Measurements from ENCODE around the gene PACSIN1.

The PACSIN1 gene

GRCh38 chr6:34569361-34569973 lies 103.6 kb downstream of the PACSIN1 start:
- Histone ChIP-seq H3K36me3 (ENCODE audit: control insufficient read depth, insufficient read depth, low read length) (no peaks in the 10 kb centered on the region), H3K27ac (ENCODE audit: low read depth, low read length, severe bottlenecking) (no peak overlapping the region), H3K4me3 (ENCODE audit: extremely low read depth, insufficient read depth, low read length, poor library complexity, severe bottlenecking) (no peak overlapping the region), H3K4me1 (ENCODE audit: control insufficient read depth, insufficient read depth, low read length, poor library complexity, severe bottlenecking) (peaks cover 7% of the 10 kb centered on the region), H3K9me3 (ENCODE audit: control insufficient read depth, low read length) (no peaks in the 10 kb centered on the region)
- WGBS, 2 experiments (ENCODE audit: insufficient coverage in 2 of 2) = 75 to 87% methylated on average over 2 of the region's 5 CpGs

DNA sequence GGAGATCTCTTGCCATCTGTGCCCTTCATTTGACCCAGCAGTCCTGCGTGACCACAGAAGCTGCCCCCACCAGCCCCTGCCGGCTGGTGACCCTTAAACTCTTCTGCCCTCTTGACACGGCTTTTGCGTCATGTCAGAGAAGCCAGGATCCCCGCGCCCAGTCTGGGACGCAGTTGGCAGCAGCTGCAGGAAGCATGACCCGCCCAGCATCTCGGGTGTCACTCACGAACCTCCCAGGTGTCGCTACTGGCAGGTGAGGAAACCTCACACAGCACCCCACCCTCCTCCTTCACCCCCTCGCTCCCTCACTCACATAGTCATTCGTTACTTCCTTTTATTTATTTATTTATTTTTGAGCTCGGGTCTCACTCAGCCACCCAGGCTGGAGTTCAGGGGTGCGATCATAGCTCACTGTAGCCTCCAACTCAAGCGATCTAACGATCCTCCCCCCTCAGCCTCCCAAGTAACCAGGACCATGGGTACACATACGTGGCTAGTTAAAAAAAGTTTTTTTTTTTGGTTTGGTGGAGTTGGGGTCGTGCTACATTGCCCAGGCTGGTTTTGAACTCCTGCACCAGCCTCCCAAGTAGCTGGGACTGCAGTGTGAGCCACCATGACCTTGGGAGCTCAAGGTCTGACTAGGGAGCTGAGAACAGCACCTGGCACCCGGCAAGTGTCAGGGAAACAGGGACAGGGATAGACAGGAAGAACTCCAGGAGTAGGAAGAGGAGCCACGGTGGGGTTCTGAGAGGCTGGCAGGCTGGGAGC lies 104.4 kb downstream of the PACSIN1 start:
- Histone ChIP-seq H3K27ac (ENCODE audit: low read depth, low read length, severe bottlenecking) (no peak overlapping the region), H3K4me3 (ENCODE audit: extremely low read depth, insufficient read depth, low read length, poor library complexity, severe bottlenecking) (no peak overlapping the region), H3K36me3 (ENCODE audit: control insufficient read depth, insufficient read depth, low read length) (no peaks in the 10 kb centered on the region), H3K9me3 (ENCODE audit: control insufficient read depth, low read length) (no peaks in the 10 kb centered on the region), H3K4me1 (ENCODE audit: control insufficient read depth, insufficient read depth, low read length, poor library complexity, severe bottlenecking) (peaks cover 7% of the 10 kb centered on the region)
- 91 to 96% methylated on average over 15 of the region's 21 CpGs for WGBS, 2 experiments (ENCODE audit: insufficient coverage in 2 of 2)

- H3K9me3 ChIP-seq (ENCODE audit: control insufficient read depth, low read length) = no peaks in the 10 kb centered on the region
- no peak overlapping the region for H3K27ac ChIP-seq (ENCODE audit: low read depth, low read length, severe bottlenecking)
- no peak overlapping the region for H3K4me3 ChIP-seq (ENCODE audit: extremely low read depth, insufficient read depth, low read length, poor library complexity, severe bottlenecking)
- 90% methylated on average over 9 of the region's 9 CpGs for WGBS, 2 experiments (ENCODE audit: insufficient coverage in 2 of 2)
- no peaks in the 10 kb centered on the region for H3K36me3 ChIP-seq (ENCODE audit: control insufficient read depth, insufficient read depth, low read length)
- peaks cover 7% of the 10 kb centered on the region for H3K4me1 ChIP-seq (ENCODE audit: control insufficient read depth, insufficient read depth, low read length, poor library complexity, severe bottlenecking)
Observed at GRCh38 chr6:34571388-34571787, 105.5 kb downstream of the PACSIN1 start.

DNA sequence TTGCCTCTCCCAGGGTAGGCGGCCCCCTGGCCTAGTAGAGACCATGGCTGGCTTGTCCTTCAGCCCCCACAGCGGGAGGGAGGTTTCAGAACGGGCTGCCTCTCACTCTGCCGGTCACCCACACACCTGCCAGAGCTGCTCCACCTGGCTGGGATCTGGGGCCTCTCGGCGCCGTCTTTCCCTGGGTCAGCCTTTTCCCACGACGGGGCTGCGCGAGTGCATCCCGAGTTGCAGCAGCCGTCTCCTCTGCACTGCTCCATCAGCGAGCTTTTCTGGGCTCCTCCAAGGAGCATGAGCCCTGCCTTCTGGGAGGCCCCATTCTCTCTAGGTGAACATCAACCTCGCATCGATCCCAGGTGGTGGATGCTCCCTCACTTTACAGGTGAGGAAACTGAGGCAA lies 106.1 kb downstream of the PACSIN1 start:
- Histone ChIP-seq H3K36me3 (ENCODE audit: control insufficient read depth, insufficient read depth, low read length) (no peaks in the 10 kb centered on the region), H3K9me3 (ENCODE audit: control insufficient read depth, low read length) (no peaks in the 10 kb centered on the region), H3K4me1 (ENCODE audit: control insufficient read depth, insufficient read depth, low read length, poor library complexity, severe bottlenecking) (peaks cover 7% of the 10 kb centered on the region), H3K4me3 (ENCODE audit: extremely low read depth, insufficient read depth, low read length, poor library complexity, severe bottlenecking) (no peak overlapping the region), H3K27ac (ENCODE audit: low read depth, low read length, severe bottlenecking) (no peak overlapping the region)
- WGBS, 2 experiments (ENCODE audit: insufficient coverage in 2 of 2) = 87 to 95% methylated on average over 16 of the region's 16 CpGs

GRCh38 chr6:34572585-34572984 lies 106.7 kb downstream of the PACSIN1 start:
- Histone ChIP-seq H3K9me3 (ENCODE audit: control insufficient read depth, low read length) (no peaks in the 10 kb centered on the region), H3K27ac (ENCODE audit: low read depth, low read length, severe bottlenecking) (no peak overlapping the region), H3K4me3 (ENCODE audit: extremely low read depth, insufficient read depth, low read length, poor library complexity, severe bottlenecking) (no peak overlapping the region), H3K4me1 (ENCODE audit: control insufficient read depth, insufficient read depth, low read length, poor library complexity, severe bottlenecking) (peaks cover 3% of the 10 kb centered on the region), H3K36me3 (ENCODE audit: control insufficient read depth, insufficient read depth, low read length) (no peaks in the 10 kb centered on the region)
- 92 to 100% methylated on average over 2 to 4 of the region's 6 CpGs for WGBS, 2 experiments (ENCODE audit: insufficient coverage in 2 of 2)

DNA sequence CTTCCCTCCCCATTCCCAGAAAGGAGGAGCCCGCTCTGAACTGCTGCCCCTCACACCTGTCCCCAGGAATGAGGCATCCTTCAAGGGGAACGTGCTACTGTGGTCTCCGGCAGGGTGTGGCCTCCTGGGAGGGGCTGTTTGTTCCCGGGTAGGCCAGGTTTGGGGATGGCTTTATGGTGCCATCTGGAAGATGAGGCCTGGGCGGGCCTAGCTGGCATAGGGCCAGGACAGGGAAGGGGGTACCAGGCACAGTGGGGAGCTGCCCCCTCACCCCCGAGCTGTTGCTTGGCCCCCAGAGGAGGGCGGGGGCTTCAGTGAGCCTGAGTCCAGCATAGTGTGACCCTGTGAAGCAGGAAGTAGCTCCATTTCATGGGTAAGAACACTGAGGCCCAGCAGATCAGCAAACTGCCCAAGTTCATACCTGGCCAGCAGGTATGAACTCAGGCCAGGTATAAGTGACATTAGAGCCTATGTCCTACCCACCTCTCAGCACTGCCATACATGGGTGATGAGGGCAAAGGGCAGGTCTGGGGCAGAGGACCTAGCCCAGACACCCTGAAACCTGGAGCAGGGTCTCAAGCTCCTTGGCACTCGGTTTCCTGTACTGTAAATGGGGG lies 107.8 kb downstream of the PACSIN1 start:
- no peaks in the 10 kb centered on the region for H3K4me1 ChIP-seq (ENCODE audit: control insufficient read depth, insufficient read depth, low read length, poor library complexity, severe bottlenecking)
- H3K27ac ChIP-seq (ENCODE audit: low read depth, low read length, severe bottlenecking) = no peak overlapping the region
- no peaks in the 10 kb centered on the region for H3K36me3 ChIP-seq (ENCODE audit: control insufficient read depth, insufficient read depth, low read length)
- WGBS, 2 experiments (ENCODE audit: insufficient coverage in 2 of 2) = 84 to 85% methylated on average over 5 of the region's 8 CpGs
- no peak overlapping the region for H3K4me3 ChIP-seq (ENCODE audit: extremely low read depth, insufficient read depth, low read length, poor library complexity, severe bottlenecking)
- H3K9me3 ChIP-seq (ENCODE audit: control insufficient read depth, low read length) = no peaks in the 10 kb centered on the region

GRCh38 chr6:34574647-34575293 lies 108.9 kb downstream of the PACSIN1 start:
- peaks cover 3% of the 10 kb centered on the region for H3K36me3 ChIP-seq (ENCODE audit: control insufficient read depth, insufficient read depth, low read length)

GRCh38 chr6:34575326-34575725 lies 109.5 kb downstream of the PACSIN1 start:
- no peaks in the 10 kb centered on the region for H3K4me1 ChIP-seq (ENCODE audit: control insufficient read depth, insufficient read depth, low read length, poor library complexity, severe bottlenecking)
- H3K9me3 ChIP-seq (ENCODE audit: control insufficient read depth, low read length) = no peaks in the 10 kb centered on the region
- no peak overlapping the region for H3K27ac ChIP-seq (ENCODE audit: low read depth, low read length, severe bottlenecking)
- peaks cover 3% of the 10 kb centered on the region for H3K36me3 ChIP-seq (ENCODE audit: control insufficient read depth, insufficient read depth, low read length)
- WGBS, 2 experiments (ENCODE audit: insufficient coverage in 2 of 2) = no CpG with 5 or more reads among the region's 3 CpGs
- no peak overlapping the region for H3K4me3 ChIP-seq (ENCODE audit: extremely low read depth, insufficient read depth, low read length, poor library complexity, severe bottlenecking)

More at GRCh38 chr6:34574647-34575293, 108.9 kb downstream of the PACSIN1 start:
- WGBS, 2 experiments (ENCODE audit: insufficient coverage in 2 of 2) = 87 to 92% methylated on average over 6 to 8 of the region's 10 CpGs
- H3K9me3 ChIP-seq (ENCODE audit: control insufficient read depth, low read length) = no peaks in the 10 kb centered on the region
- no peak overlapping the region for H3K4me3 ChIP-seq (ENCODE audit: extremely low read depth, insufficient read depth, low read length, poor library complexity, severe bottlenecking)
- H3K4me1 ChIP-seq (ENCODE audit: control insufficient read depth, insufficient read depth, low read length, poor library complexity, severe bottlenecking) = no peaks in the 10 kb centered on the region
- H3K27ac ChIP-seq (ENCODE audit: low read depth, low read length, severe bottlenecking) = no peak overlapping the region

DNA sequence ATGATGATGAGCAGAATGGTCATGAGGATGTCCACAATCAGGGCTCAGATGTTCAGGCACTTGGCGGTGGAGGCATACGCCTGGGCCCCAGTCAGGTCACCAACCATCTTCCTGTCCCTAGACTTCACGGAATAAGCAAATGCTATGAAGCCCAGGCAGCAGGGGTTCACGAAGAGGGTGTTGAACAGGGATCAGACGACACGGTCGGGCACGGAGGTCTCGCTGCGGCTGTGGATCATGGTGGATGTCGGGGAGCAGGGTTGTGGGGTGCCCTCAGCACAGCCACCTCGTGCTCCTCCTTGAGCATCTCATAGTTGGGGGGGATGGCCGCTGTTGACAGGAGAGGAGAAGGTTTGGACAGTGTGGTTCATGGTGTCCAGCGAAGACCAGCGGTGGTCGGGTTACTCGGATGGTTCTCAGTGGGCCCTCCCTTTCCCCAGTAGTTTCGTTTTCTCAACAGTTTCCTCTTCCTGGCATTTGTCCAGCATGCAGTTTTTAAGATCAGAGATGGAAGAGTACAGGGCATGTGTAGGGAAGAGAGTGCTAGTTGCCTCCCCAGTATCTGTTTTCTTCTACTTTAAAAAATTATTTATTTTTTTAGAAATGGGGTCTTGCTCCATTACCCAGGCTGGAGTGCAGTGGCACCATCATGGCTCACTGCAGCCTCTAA lies 110.5 kb downstream of the PACSIN1 start:
- no peaks in the 10 kb centered on the region for H3K9me3 ChIP-seq (ENCODE audit: control insufficient read depth, low read length)
- H3K4me3 ChIP-seq (ENCODE audit: extremely low read depth, insufficient read depth, low read length, poor library complexity, severe bottlenecking) = no peak overlapping the region
- no peak overlapping the region for H3K27ac ChIP-seq (ENCODE audit: low read depth, low read length, severe bottlenecking)
- peaks cover 3% of the 10 kb centered on the region for H3K36me3 ChIP-seq (ENCODE audit: control insufficient read depth, insufficient read depth, low read length)
- WGBS, 2 experiments (ENCODE audit: insufficient coverage in 2 of 2) = 93 to 97% methylated on average over 5 to 13 of the region's 18 CpGs
- H3K4me1 ChIP-seq (ENCODE audit: control insufficient read depth, insufficient read depth, low read length, poor library complexity, severe bottlenecking) = no peaks in the 10 kb centered on the region

GRCh38 chr6:34578445-34579262 lies 112.8 kb downstream of the PACSIN1 start:
- H3K4me3 ChIP-seq (ENCODE audit: extremely low read depth, insufficient read depth, low read length, poor library complexity, severe bottlenecking) = no peak overlapping the region
- H3K27ac ChIP-seq (ENCODE audit: low read depth, low read length, severe bottlenecking) = no peak overlapping the region
- peaks cover 3% of the 10 kb centered on the region for H3K36me3 ChIP-seq (ENCODE audit: control insufficient read depth, insufficient read depth, low read length)
- 95 to 100% methylated on average over 2 to 4 of the region's 7 CpGs for WGBS, 2 experiments (ENCODE audit: insufficient coverage in 2 of 2)
- H3K9me3 ChIP-seq (ENCODE audit: control insufficient read depth, low read length) = no peaks in the 10 kb centered on the region
- H3K4me1 ChIP-seq (ENCODE audit: control insufficient read depth, insufficient read depth, low read length, poor library complexity, severe bottlenecking) = no peaks in the 10 kb centered on the region

Measured in mesodermal cell (in vitro differentiated cells).